ENCODE data around the gene SMIM35.

DNA sequence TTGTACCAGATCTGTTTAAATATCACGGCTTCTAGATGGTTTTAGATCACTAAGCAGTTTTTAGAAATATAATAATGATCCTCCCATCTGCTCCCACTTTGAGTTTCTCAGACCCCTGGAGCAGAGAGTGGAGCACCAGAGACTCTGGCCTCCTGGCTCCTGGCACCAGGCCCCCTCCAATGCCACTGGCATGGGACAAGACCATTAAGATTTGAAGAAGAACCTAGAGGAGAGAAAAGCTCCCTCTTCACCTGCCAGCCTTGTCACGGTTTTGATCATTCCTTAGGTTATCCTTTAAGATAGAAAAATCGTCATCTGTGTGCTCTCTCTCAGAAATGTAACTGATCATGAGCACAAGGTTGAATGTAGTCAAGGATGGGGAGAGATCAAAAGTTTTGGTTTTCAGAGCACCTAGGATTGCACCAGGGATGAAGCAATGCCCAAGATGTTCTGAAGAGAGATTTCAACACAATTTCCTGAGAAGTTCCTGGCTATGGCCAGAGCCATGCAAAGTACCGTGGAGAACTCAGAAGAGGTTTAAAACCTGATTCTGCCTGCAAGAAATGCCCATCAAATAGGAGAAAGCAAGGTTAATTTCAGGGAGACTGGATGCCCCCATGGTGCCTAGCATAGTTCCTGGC lies 78.4 kb downstream of the SMIM35 start:
- TF ChIP-seq, protein P1, sequence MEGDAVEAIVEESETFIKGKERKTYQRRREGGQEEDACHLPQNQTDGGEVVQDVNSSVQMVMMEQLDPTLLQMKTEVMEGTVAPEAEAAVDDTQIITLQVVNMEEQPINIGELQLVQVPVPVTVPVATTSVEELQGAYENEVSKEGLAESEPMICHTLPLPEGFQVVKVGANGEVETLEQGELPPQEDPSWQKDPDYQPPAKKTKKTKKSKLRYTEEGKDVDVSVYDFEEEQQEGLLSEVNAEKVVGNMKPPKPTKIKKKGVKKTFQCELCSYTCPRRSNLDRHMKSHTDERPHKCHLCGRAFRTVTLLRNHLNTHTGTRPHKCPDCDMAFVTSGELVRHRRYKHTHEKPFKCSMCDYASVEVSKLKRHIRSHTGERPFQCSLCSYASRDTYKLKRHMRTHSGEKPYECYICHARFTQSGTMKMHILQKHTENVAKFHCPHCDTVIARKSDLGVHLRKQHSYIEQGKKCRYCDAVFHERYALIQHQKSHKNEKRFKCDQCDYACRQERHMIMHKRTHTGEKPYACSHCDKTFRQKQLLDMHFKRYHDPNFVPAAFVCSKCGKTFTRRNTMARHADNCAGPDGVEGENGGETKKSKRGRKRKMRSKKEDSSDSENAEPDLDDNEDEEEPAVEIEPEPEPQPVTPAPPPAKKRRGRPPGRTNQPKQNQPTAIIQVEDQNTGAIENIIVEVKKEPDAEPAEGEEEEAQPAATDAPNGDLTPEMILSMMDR (IDR thresholded peaks at IDR 0.05): no peak
- TF ChIP-seq POLR2A (IDR thresholded peaks at IDR 0.05): no peak

Data from breast epithelium (tissue), 3 donors.